ENCODE measurements around the gene MICAL3.
A peak's percentile ranks its signal among the peaks of the same experiment; 100 is the strongest.

The MICAL3 gene

DNA sequence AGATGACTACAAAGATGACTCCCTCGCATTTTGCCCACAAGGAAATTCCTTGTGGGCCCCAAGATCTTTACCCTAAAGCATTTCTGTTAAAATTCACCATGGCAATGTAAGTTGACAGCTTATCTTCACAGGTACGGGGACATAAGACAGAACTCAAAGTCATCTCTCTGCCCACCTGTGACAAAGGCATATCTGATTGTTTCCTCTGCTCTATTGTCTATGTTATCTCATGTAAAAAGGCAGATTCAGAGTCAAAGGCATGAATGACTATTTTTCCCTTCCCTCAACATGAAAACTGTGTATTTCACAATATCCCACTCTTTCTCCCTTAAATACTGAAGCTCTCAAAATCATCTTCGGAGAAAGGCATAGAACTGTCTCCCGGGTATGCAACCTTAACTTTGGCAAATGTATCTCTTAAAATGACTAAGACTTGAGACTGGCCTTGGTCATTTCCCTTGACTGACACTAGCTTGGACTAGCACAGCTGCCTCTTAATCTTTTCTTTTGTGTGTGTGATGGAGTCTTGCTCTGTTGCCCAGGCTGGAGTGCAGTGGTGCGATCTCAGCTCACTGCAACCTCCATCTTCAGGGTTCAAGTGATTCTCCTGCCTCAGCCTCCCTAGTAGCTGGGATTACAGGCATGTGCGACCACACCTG lies 103.2 kb downstream of the MICAL3 start:
- H3K36me3 Mint-ChIP-seq: peaks cover 2 to 6% of the 10 kb centered on the region in 2 donors
- H3K4me1 Mint-ChIP-seq: peaks cover 1 to 53% of the 10 kb centered on the region in 2 donors

GRCh38 chr22:17920145-17920605 lies 104.2 kb downstream of the MICAL3 start:
- peak overlapping the region; percentile 4 to 19 for H3K4me3 Mint-ChIP-seq

More for the DNA sequence above, 103.2 kb downstream of the MICAL3 start:
- no peaks in the 10 kb centered on the region for H3K27me3 Mint-ChIP-seq
- no peaks in the 10 kb centered on the region for H3K9me3 Mint-ChIP-seq
- H3K27ac Mint-ChIP-seq: peak overlapping the region; percentile 86
- DNase-seq: no peak
- no peak overlapping the region for H3K4me3 Mint-ChIP-seq
- ATAC-seq (replicated peaks): peak; percentile 33 to 42

DNA sequence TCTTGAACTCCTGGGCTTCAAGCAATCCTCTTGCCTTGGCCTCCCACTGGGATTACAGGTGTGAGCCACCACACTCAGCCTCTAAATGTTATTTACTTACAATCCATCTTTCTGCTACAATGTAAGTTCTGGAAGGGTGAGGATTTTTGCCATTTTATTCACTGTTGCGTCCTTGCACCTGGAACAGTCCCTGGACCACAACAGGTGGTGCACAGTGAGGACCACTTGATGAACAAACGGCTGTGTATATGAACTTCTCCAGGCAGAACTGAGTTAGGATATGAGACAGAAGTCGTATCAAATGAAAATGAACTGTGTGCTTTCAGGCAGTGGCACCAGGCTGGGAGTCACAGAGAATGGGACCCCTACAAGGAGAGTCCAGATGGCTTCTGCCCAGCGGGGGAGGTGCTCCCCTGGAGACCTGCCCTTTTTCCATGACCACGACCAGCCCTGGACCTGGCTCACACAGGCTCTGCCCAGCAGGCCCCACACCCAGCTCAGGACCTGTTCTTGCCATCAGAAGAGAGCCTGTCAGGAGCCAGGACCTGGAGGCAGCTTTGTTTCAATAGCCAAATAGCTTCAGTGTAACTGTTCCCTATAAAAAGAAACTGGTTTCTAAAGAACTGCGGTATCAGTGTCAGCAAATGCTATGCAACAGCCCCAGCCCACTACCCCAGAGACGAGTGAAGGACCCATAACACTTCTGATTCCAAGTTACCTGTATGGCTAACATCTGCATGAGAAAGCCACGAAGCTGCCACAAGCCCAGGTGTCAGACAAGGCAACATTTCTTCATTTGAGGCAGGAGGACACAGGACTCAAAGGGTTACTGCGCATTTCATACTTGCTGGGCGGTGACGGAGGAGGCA lies 104.9 kb downstream of the MICAL3 start:
- no peaks in the 10 kb centered on the region for H3K9me3 Mint-ChIP-seq
- H3K4me3 Mint-ChIP-seq: peak overlapping the region in 1 of 2 donors; percentile 2
- no peak for DNase-seq
- no peak for ATAC-seq (replicated peaks)
- no peaks in the 10 kb centered on the region for H3K27me3 Mint-ChIP-seq
- peaks cover 5 to 45% of the 10 kb centered on the region in 2 donors for H3K4me1 Mint-ChIP-seq
- peaks cover 2 to 6% of the 10 kb centered on the region in 2 donors for H3K36me3 Mint-ChIP-seq
- H3K27ac Mint-ChIP-seq: peak overlapping the region; percentile 72

More at GRCh38 chr22:17920145-17920605, 104.2 kb downstream of the MICAL3 start:
- peak overlapping the region; percentile 86 for H3K27ac Mint-ChIP-seq
- no peak for DNase-seq
- ATAC-seq (replicated peaks): peak; percentile 69 to 73
- H3K27me3 Mint-ChIP-seq: no peaks in the 10 kb centered on the region
- H3K36me3 Mint-ChIP-seq: peaks cover 2 to 6% of the 10 kb centered on the region in 2 donors
- H3K4me1 Mint-ChIP-seq: peaks cover 0 to 49% of the 10 kb centered on the region in 2 donors
- H3K9me3 Mint-ChIP-seq: no peaks in the 10 kb centered on the region

GRCh38 chr22:17918840-17919239 lies 105.5 kb downstream of the MICAL3 start:
- Mint-ChIP-seq H3K4me3 (no peak overlapping the region), H3K27ac (no peak overlapping the region)
- DNase-seq: no peak

GRCh38 chr22:17917490-17917983 lies 106.8 kb downstream of the MICAL3 start:
- Mint-ChIP-seq H3K27me3 (no peaks in the 10 kb centered on the region), H3K36me3 (peaks cover 8 to 16% of the 10 kb centered on the region in 2 donors), H3K27ac (no peak overlapping the region), H3K4me1 (peaks cover 23 to 41% of the 10 kb centered on the region in 2 donors), H3K4me3 (no peak overlapping the region), H3K9me3 (peaks cover 0 to 2% of the 10 kb centered on the region in 2 donors)
- ATAC-seq (replicated peaks) (peak; percentile 44 to 53), DNase-seq (no peak)

More at GRCh38 chr22:17918840-17919239, 105.5 kb downstream of the MICAL3 start:
- no peaks in the 10 kb centered on the region for H3K27me3 Mint-ChIP-seq
- H3K9me3 Mint-ChIP-seq: no peaks in the 10 kb centered on the region
- no peak for ATAC-seq (replicated peaks)
- peaks cover 2 to 6% of the 10 kb centered on the region in 2 donors for H3K36me3 Mint-ChIP-seq
- peaks cover 12 to 44% of the 10 kb centered on the region in 2 donors for H3K4me1 Mint-ChIP-seq

- Mint-ChIP-seq H3K27ac (no peak overlapping the region), H3K27me3 (no peaks in the 10 kb centered on the region), H3K4me1 (peaks cover 28 to 35% of the 10 kb centered on the region in 2 donors), H3K9me3 (peaks cover 0 to 2% of the 10 kb centered on the region in 2 donors), H3K36me3 (peaks cover 5 to 9% of the 10 kb centered on the region in 2 donors), H3K4me3 (no peak overlapping the region)
- no peak for ATAC-seq (replicated peaks)
- DNase-seq: no peak
Observed at GRCh38 chr22:17916226-17916889, 108.0 kb downstream of the MICAL3 start.

DNA sequence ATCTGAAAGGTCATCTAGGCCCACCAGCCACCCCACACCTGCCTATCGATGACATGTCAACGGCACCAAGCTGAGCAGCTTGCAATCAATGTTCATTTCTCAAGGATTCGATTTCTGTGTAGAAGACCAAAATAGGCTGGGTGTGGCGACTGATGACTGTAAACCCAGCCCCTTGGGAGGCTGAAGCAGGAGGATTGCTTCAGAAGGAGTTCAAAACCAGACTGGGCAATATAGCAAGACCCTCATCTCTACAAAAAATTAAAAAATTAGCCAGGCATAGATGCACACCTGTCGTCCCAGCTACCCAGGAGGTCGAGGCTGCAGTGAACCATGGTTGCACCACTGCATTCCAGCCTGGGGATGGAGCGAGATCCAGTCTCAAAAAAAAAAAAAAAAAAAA lies 108.7 kb downstream of the MICAL3 start:
- H3K4me3 Mint-ChIP-seq: no peak overlapping the region
- H3K4me1 Mint-ChIP-seq: peaks cover 29 to 35% of the 10 kb centered on the region in 2 donors
- DNase-seq: no peak
- no peaks in the 10 kb centered on the region for H3K27me3 Mint-ChIP-seq
- peaks cover 5 to 9% of the 10 kb centered on the region in 2 donors for H3K36me3 Mint-ChIP-seq
- no peak for ATAC-seq (replicated peaks)
- no peak overlapping the region for H3K27ac Mint-ChIP-seq
- H3K9me3 Mint-ChIP-seq: peaks cover 0 to 2% of the 10 kb centered on the region in 2 donors

DNA sequence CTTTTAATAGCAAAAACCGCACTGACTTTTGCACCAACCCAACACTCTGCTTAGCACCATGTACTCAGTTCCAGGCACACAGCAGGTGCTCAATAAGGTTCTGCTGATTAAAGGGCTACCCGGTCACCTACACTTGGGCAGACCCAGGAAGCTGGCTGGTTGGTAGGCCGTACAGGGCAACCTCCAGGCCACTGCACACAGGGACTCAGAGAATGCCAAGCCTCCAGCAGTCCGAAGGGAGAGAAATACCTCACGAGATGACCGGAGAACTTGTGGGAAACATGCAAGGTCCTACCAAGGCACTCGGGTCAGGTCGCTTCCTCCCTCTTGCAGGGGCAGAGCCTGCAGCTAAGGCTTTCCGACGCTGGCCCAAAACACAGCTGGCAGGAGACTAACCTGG lies 109.2 kb downstream of the MICAL3 start:
- Mint-ChIP-seq H3K27me3 (no peaks in the 10 kb centered on the region), H3K4me1 (peaks cover 27 to 40% of the 10 kb centered on the region in 2 donors), H3K36me3 (peaks cover 5 to 9% of the 10 kb centered on the region in 2 donors), H3K4me3 (no peak overlapping the region), H3K9me3 (peaks cover 0 to 2% of the 10 kb centered on the region in 2 donors), H3K27ac (no peak overlapping the region)
- ATAC-seq (replicated peaks) (no peak), DNase-seq (no peak)

- Mint-ChIP-seq H3K4me1 (peaks cover 22 to 47% of the 10 kb centered on the region in 2 donors), H3K9me3 (peaks cover 0 to 2% of the 10 kb centered on the region in 2 donors), H3K27ac (no peak overlapping the region), H3K27me3 (no peaks in the 10 kb centered on the region), H3K4me3 (no peak overlapping the region), H3K36me3 (peaks cover 5 to 9% of the 10 kb centered on the region in 2 donors)
- ATAC-seq (replicated peaks): no peak
- no peak for DNase-seq
Observed at GRCh38 chr22:17914474-17914873, 109.9 kb downstream of the MICAL3 start.

- Mint-ChIP-seq H3K4me1 (peaks cover 19 to 52% of the 10 kb centered on the region in 2 donors), H3K27ac (no peak overlapping the region), H3K36me3 (peaks cover 5 to 9% of the 10 kb centered on the region in 2 donors), H3K9me3 (peaks cover 0 to 2% of the 10 kb centered on the region in 2 donors), H3K4me3 (no peak overlapping the region), H3K27me3 (no peaks in the 10 kb centered on the region)
- no peak for DNase-seq
- ATAC-seq (replicated peaks): no peak
Observed at GRCh38 chr22:17913801-17914347, 110.5 kb downstream of the MICAL3 start.

GRCh38 chr22:17912945-17913721 lies 111.2 kb downstream of the MICAL3 start:
- ATAC-seq (replicated peaks) (no peak), DNase-seq (no peak)
- Mint-ChIP-seq H3K27me3 (no peaks in the 10 kb centered on the region), H3K27ac (peak overlapping the region; percentile 87), H3K4me3 (no peak overlapping the region), H3K36me3 (peaks cover 5 to 9% of the 10 kb centered on the region in 2 donors), H3K4me1 (peaks cover 19 to 52% of the 10 kb centered on the region in 2 donors), H3K9me3 (peaks cover 0 to 2% of the 10 kb centered on the region in 2 donors)

GRCh38 chr22:17911887-17912286 lies 112.5 kb downstream of the MICAL3 start:
- Mint-ChIP-seq H3K4me3 (no peak overlapping the region), H3K27me3 (no peaks in the 10 kb centered on the region), H3K4me1 (peaks cover 28 to 62% of the 10 kb centered on the region in 2 donors), H3K27ac (peak overlapping the region; percentile 72), H3K9me3 (peaks cover 0 to 2% of the 10 kb centered on the region in 2 donors), H3K36me3 (peaks cover 12 to 19% of the 10 kb centered on the region in 2 donors)
- ATAC-seq (replicated peaks) (no peak), DNase-seq (no peak)

DNA sequence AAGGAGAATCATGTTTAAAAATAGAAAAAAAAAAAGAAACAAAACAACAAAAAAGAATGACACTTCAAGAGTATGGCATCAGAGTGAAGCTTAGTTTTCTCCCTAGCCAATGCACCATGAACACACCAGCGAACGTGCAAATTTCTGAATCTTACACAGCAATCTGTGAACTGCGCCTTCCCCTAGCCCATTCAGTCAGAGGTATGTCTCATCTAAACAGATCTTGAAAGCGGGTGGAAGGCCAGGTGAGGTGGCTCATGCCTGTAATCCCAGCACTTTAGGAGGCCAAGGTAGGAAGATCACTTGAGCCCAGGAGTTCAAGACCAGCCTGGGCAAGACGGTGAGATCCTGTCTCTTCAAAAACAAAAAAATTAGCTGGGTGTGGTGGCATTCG lies 113.1 kb downstream of the MICAL3 start:
- peak overlapping the region; percentile 72 for H3K27ac Mint-ChIP-seq
- peaks cover 0 to 2% of the 10 kb centered on the region in 2 donors for H3K9me3 Mint-ChIP-seq
- ATAC-seq (replicated peaks) (no peak), DNase-seq (no peak)
- peak overlapping the region in 1 of 2 donors; percentile 4 for H3K4me3 Mint-ChIP-seq
- H3K27me3 Mint-ChIP-seq: no peaks in the 10 kb centered on the region
- H3K36me3 Mint-ChIP-seq: peaks cover 14 to 25% of the 10 kb centered on the region in 2 donors
- H3K4me1 Mint-ChIP-seq: peaks cover 30 to 68% of the 10 kb centered on the region in 2 donors

Measured in stimulated activated naive B cell treated with anti-CD40 and anti-IgM and Interleukin-4, amounts not matched to agents 10 μg/mL and 1 μg/mL and 100 μg/mL, for 72 hours (primary cell).